AG09309 (cell line): ENCODE measurements around the gene ACAP2.
"Not testable (repeated sequence)": the region's sequence is repeated elsewhere in the genome, so short reads cannot be mapped to it uniquely, and the experiment has no call there.

ENCODE experiments used
- DNase-seq: peaks from one replicate; pipeline ENCODE4 v3.0.0-alpha.2; 2010; ENCODE audit warnings: low read depth
- H3K4me3 ChIP-seq: 2 replicates; pipeline ENCODE4 v1.5.1; 2011; ENCODE audit warnings: mild to moderate bottlenecking, low read depth, low read length, moderate library complexity; ENCODE audit not compliant: control insufficient read depth
- CTCF ChIP-seq: IDR thresholded peaks from 2 replicates; pipeline ENCODE4 v1.5.1; 2011; ENCODE audit warnings: mild to moderate bottlenecking, low read depth, low read length, inconsistent platforms; ENCODE audit not compliant: insufficient read depth, control insufficient read depth; ENCODE audit errors: missing control alignments

ACAP2 gene

GRCh38 chr3:195236801-195237570, 205.8 kb downstream of the ACAP2 start:
- no peak overlapping the region for H3K4me3 ChIP-seq
- no peak for DNase-seq

GRCh38 chr3:195236076-195236798, 206.6 kb downstream of the ACAP2 start:
- H3K4me3 ChIP-seq: no peak overlapping the region
- no peak for DNase-seq
- TF ChIP-seq CTCF: no peak

More at GRCh38 chr3:195236801-195237570, 205.8 kb downstream of the ACAP2 start:
- no peak for TF ChIP-seq CTCF

- TF ChIP-seq CTCF: no peak
- DNase-seq: no peak
- no peak overlapping the region for H3K4me3 ChIP-seq
These were observed 212.6 kb downstream of the ACAP2 start for GRCh38 chr3:195230244-195230643.

GRCh38 chr3:195228886-195229285, 213.9 kb downstream of the ACAP2 start:
- not testable (repeated sequence) for H3K4me3 ChIP-seq, DNase-seq

GRCh38 chr3:195227871-195228270, 214.9 kb downstream of the ACAP2 start:
- no peak for DNase-seq
- TF ChIP-seq CTCF: no peak
- no peak overlapping the region for H3K4me3 ChIP-seq

GRCh38 chr3:195226900-195227447, 215.8 kb downstream of the ACAP2 start:
- no peak for DNase-seq
- TF ChIP-seq CTCF: peak; percentile 48

GRCh38 chr3:195226445-195226844, 216.4 kb downstream of the ACAP2 start:
- no peak overlapping the region for H3K4me3 ChIP-seq
- TF ChIP-seq CTCF: no peak
- DNase-seq: no peak

More at GRCh38 chr3:195226900-195227447, 215.8 kb downstream of the ACAP2 start:
- no peak overlapping the region for H3K4me3 ChIP-seq
